PC-3 (cell line): Measurements from ENCODE around the gene CAMTA1.

ENCODE experiments used
- CTCF ChIP-seq: fragments of 300-600 bp; sonication (generic); conservative IDR thresholded peaks from 2 replicates; pipeline ENCODE4 v1.5.1; 2017; ENCODE audit warnings: antibody characterized with exemption, low read depth, mild to moderate bottlenecking, low read length
- EZH2 ChIP-seq: fragments of 300-600 bp; sonication (generic); IDR thresholded peaks from one replicate; pipeline ENCODE4 v1.6.1; 2017; ENCODE audit warnings: antibody characterized with exemption, mild to moderate bottlenecking, low read length; ENCODE audit not compliant: unreplicated experiment
- EZH2phosphoT487 ChIP-seq: fragments of 300-600 bp; sonication (generic); IDR thresholded peaks from 2 replicates; pipeline ENCODE4 v1.6.1; 2018; ENCODE audit warnings: mild to moderate bottlenecking, antibody characterized with exemption, low read length, borderline replicate concordance

GRCh38 chr1:7679873-7680206, 894.6 kb downstream of the CAMTA1 start:
- no peak for TF ChIP-seq CTCF
- TF ChIP-seq EZH2: no peak
- no peak for TF ChIP-seq EZH2phosphoT487
